Vagina (tissue), 2 donors: ENCODE measurements around the gene PSMD8.
"Not testable (repeated sequence)": the region's sequence is repeated elsewhere in the genome, so short reads cannot be mapped to it uniquely, and the experiment has no call there.

Source experiments
- CTCF ChIP-seq, 3 experiments: fragments of 450-650 bp in 2 of 3; fragments of 200-600 bp in 1 of 3; sonication (generic) in 1 of 3; IDR thresholded peaks; one replicate each; pipeline ENCODE4 v1.5.1; 2017 to 2019; ENCODE audit warnings: antibody characterized with exemption in 3 of 3, mild to moderate bottlenecking in 2 of 3, moderate library complexity in 2 of 3
- POLR2A ChIP-seq, 2 donors: fragments of 450-650 bp; IDR thresholded peaks; one replicate each; pipeline ENCODE4 v1.6.1; 2017; ENCODE audit warnings: antibody characterized with exemption in 2 of 2, mild to moderate bottlenecking in 2 of 2, moderate library complexity in 2 of 2
- POLR2AphosphoS5 ChIP-seq, 2 donors: sonication (generic); formaldehyde crosslinking; IDR thresholded peaks; one replicate each; pipeline ENCODE4 v1.9.0; 2017; ENCODE audit warnings: antibody characterized with exemption in 2 of 2, mild to moderate bottlenecking in 2 of 2, low read depth in 1 of 2; ENCODE audit not compliant: insufficient read depth in 1 of 2

DNA sequence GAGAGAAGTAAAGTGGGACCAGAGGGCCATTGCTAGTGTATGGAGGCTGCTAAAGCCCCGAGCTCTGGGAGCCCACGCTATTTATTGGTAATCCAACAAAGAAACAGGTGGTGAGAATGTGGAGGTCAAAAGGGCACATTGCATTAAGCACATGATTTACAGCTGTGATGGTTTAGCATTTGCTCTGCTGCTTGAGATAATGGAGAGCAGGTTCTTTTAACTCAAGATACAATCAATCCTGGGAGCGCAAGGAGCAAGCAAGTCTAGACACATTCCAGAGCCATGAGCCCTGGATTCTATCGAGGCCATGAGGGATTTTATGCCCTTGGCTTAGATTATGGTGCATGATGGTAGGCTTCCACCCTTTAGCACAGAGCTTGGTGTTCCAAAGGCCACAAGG, 35.4 kb upstream of the PSMD8 start:
- TF ChIP-seq CTCF (IDR thresholded peaks at IDR 0.05); POLR2AphosphoS5 (IDR thresholded peaks at IDR 0.05; ENCODE audit: insufficient read depth in 1 of 2, low read depth in 1 of 2); POLR2A (IDR thresholded peaks at IDR 0.05): not testable (repeated sequence)
